Gastroesophageal sphincter (tissue), 4 donors: ENCODE measurements around the gene OPN5. TPM values are rescaled to one million over a fixed set of nuclear protein-coding genes. Genes with fewer than 3 reads are reported as not detected.
A peak's percentile ranks its signal among the peaks of the same experiment; 100 is the strongest.

ENCODE experiments used
- ATAC-seq: fragments of 150-250 bp; one replicate; pipeline ENCODE4 v1.9.1; 2016; ENCODE audit warnings: mild to moderate bottlenecking, moderate library complexity
- H3K27ac ChIP-seq, 4 donors: fragments of 200-600 bp; sonication (generic) in 3 of 4; 1 replicate in 3 of 4; 2 replicates in 1 of 4; pipeline ENCODE4 v1.5.1; 2016 to 2019
- H3K27me3 ChIP-seq: fragments of 200-600 bp; sonication (generic); one replicate; pipeline ENCODE4 v1.5.1; 2019
- H3K36me3 ChIP-seq, 2 donors: fragments of 200-600 bp; sonication (generic); one replicate each; pipeline ENCODE4 v1.5.1; 2019; ENCODE audit warnings: control low read depth in 1 of 2
- H3K4me1 ChIP-seq, 3 donors: fragments of 200-600 bp; sonication (generic); 1 replicate in 2 of 3; 2 replicates in 1 of 3; pipeline ENCODE4 v1.5.1; 2016 to 2019; ENCODE audit warnings: control low read depth in 2 of 3
- H3K4me3 ChIP-seq, 2 donors: fragments of 200-600 bp; sonication (generic); one replicate each; pipeline ENCODE4 v1.5.1; 2019; ENCODE audit warnings: mild to moderate bottlenecking in 1 of 2, moderate library complexity in 1 of 2
- H3K9me3 ChIP-seq, 3 donors: fragments of 200-600 bp; sonication (generic); one replicate each; pipeline ENCODE4 v1.5.1; 2017 to 2019; ENCODE audit warnings: control low read depth in 2 of 3
- CTCF ChIP-seq, 4 experiments: fragments of 200-600 bp in 2 of 4; fragments of 450-650 bp in 2 of 4; sonication (generic) in 1 of 4; IDR thresholded peaks; one replicate each; pipeline ENCODE4 v1.5.1; 2017 to 2019; ENCODE audit warnings: antibody characterized with exemption in 4 of 4, mild to moderate bottlenecking in 2 of 4, moderate library complexity in 2 of 4
- EP300 ChIP-seq: sonication (generic); formaldehyde crosslinking; IDR thresholded peaks from one replicate; pipeline ENCODE4 v1.6.1; 2017; ENCODE audit warnings: antibody characterized with exemption, mild to moderate bottlenecking
- POLR2A ChIP-seq, 2 donors: fragments of 450-650 bp; IDR thresholded peaks; one replicate each; pipeline ENCODE4 v1.6.1; 2017; ENCODE audit warnings: antibody characterized with exemption in 2 of 2, mild to moderate bottlenecking in 2 of 2, moderate library complexity in 1 of 2
- POLR2AphosphoS5 ChIP-seq: sonication (generic); formaldehyde crosslinking; IDR thresholded peaks from one replicate; pipeline ENCODE4 v1.6.1; 2017; ENCODE audit warnings: antibody characterized with exemption
- WGBS, 2 donors: methylation state at CpG; one replicate each; pipeline ENCODE4 v1.1.5; 2018; ENCODE audit warnings: low coverage in 1 of 2; 5-methylcytosine and 5-hydroxymethylcytosine counted together
- total RNA-seq, 4 donors: library from RNA; depleted of rRNA; stranded (reverse); fragments of >200 nt; gene quantifications; one replicate each; pipeline ENCODE4 v1.1.0, GENCODE V29; 2016

The OPN5 gene
- total RNA-seq, 4 donors from 2014 or later = 0.08 TPM; not detected in 3

- Histone ChIP-seq H3K36me3 (no peaks in the 10 kb centered on the region), H3K27me3 (peaks cover 9% of the 10 kb centered on the region), H3K4me3 (peak overlapping the region in 1 of 2 donors; percentile 16), H3K4me1 (peaks cover 0 to 8% (median 0%) of the 10 kb centered on the region in 3 donors), H3K27ac (no peak overlapping the region), H3K9me3 (no peaks in the 10 kb centered on the region)
- no peak for TF ChIP-seq POLR2AphosphoS5
- TF ChIP-seq CTCF (IDR thresholded peaks at IDR 0.05) = peak; percentile 66 to 87 (median 73)
- TF ChIP-seq POLR2A (IDR thresholded peaks at IDR 0.05) = no peak
- no peak for TF ChIP-seq EP300
- WGBS, 2 donors = 20 to 22% methylated on average over 9 to 18 of the region's 20 CpGs
- peak; percentile 55 for ATAC-seq
Observed at GRCh38 chr6:47787620-47788497, 6.0 kb downstream of the OPN5 start.

GRCh38 chr6:47788498-47788884, 6.7 kb downstream of the OPN5 start:
- ATAC-seq = no peak
- H3K4me3 ChIP-seq = peak overlapping the region in 1 of 2 donors; percentile 16
- H3K36me3 ChIP-seq = no peaks in the 10 kb centered on the region
- peaks cover 9% of the 10 kb centered on the region for H3K27me3 ChIP-seq
- H3K4me1 ChIP-seq = peaks cover 0 to 8% (median 0%) of the 10 kb centered on the region in 3 donors
- no peak overlapping the region for H3K27ac ChIP-seq
- TF ChIP-seq POLR2A (IDR thresholded peaks at IDR 0.05) = no peak
- WGBS, 2 donors = 41 to 63% methylated on average over 1 to 5 of the region's 5 CpGs
- H3K9me3 ChIP-seq = no peaks in the 10 kb centered on the region

- peaks cover 0 to 8% (median 0%) of the 10 kb centered on the region in 3 donors for H3K4me1 ChIP-seq
- H3K27me3 ChIP-seq = peaks cover 9% of the 10 kb centered on the region
- no peak overlapping the region for H3K4me3 ChIP-seq
- no peak overlapping the region for H3K27ac ChIP-seq
- no peak for ATAC-seq
- no peaks in the 10 kb centered on the region for H3K36me3 ChIP-seq
- no peaks in the 10 kb centered on the region for H3K9me3 ChIP-seq
- TF ChIP-seq POLR2AphosphoS5 = no peak
- TF ChIP-seq POLR2A (IDR thresholded peaks at IDR 0.05) = no peak
- no peak for TF ChIP-seq CTCF (IDR thresholded peaks at IDR 0.05)
- 50 to 80% methylated on average over 1 to 2 of the region's 2 CpGs for WGBS, 2 donors
Observed at GRCh38 chr6:47789553-47789952, 7.7 kb downstream of the OPN5 start.

- Histone ChIP-seq H3K4me1 (peaks cover 0 to 8% (median 0%) of the 10 kb centered on the region in 3 donors), H3K4me3 (no peak overlapping the region), H3K9me3 (no peaks in the 10 kb centered on the region), H3K36me3 (no peaks in the 10 kb centered on the region), H3K27ac (no peak overlapping the region), H3K27me3 (peaks cover 9% of the 10 kb centered on the region)
- no peak for ATAC-seq
- TF ChIP-seq EP300 (no peak), POLR2AphosphoS5 (no peak), POLR2A (IDR thresholded peaks at IDR 0.05) (no peak), CTCF (IDR thresholded peaks at IDR 0.05) (no peak)
- 83 to 90% methylated on average over 4 of the region's 4 CpGs for WGBS, 2 donors
Observed at GRCh38 chr6:47792216-47792733, 10.4 kb downstream of the OPN5 start.

GRCh38 chr6:47794577-47795135, 12.8 kb downstream of the OPN5 start:
- no peaks in the 10 kb centered on the region for H3K9me3 ChIP-seq
- no peak for ATAC-seq
- no peak overlapping the region for H3K4me3 ChIP-seq
- 72 to 92% methylated on average over 7 to 8 of the region's 8 CpGs for WGBS, 2 donors
- H3K27ac ChIP-seq = no peak overlapping the region
- no peak for TF ChIP-seq CTCF (IDR thresholded peaks at IDR 0.05)
- TF ChIP-seq POLR2AphosphoS5 = no peak
- TF ChIP-seq POLR2A (IDR thresholded peaks at IDR 0.05) = no peak
- TF ChIP-seq EP300 = no peak
- H3K36me3 ChIP-seq = no peaks in the 10 kb centered on the region
- no peaks in the 10 kb centered on the region for H3K27me3 ChIP-seq
- H3K4me1 ChIP-seq = no peaks in the 10 kb centered on the region
